ENCODE data around the gene TRERF1.
A peak's percentile ranks its signal among the peaks of the same experiment; 100 is the strongest.
"Not testable (repeated sequence)": the region's sequence is repeated elsewhere in the genome, so short reads cannot be mapped to it uniquely, and the experiment has no call there.

Gene TRERF1

GRCh38 chr6:42451333-42452170, at the start of gene TRERF1:
TRERF1 (minus strand) TSS chr6:42451926; CDS start chr6:42269590, 182,336 bp downstream.
- peaks cover 43% of the 10 kb centered on the region for H3K36me3 Mint-ChIP-seq (ENCODE audit: low read depth)
- peaks cover 54% of the 10 kb centered on the region for H3K4me1 Mint-ChIP-seq (ENCODE audit: low read depth)
- peaks cover 10% of the 10 kb centered on the region for H3K27me3 Mint-ChIP-seq
- no peaks in the 10 kb centered on the region for H3K9me3 Mint-ChIP-seq
- H3K27ac Mint-ChIP-seq: peak within 1 kb of the TSS; percentile 93
- H3K4me3 Mint-ChIP-seq: peak within 1 kb of the TSS; percentile 96
- DNase-seq: peak; percentile 76

GRCh38 chr6:42498473-42499128, 46.9 kb upstream of the TRERF1 start:
- no peak overlapping the region for H3K27ac Mint-ChIP-seq

GRCh38 chr6:42493914-42494539, 42.3 kb upstream of the TRERF1 start:
- Mint-ChIP-seq H3K4me3 (no peak overlapping the region), H3K27me3 (no peaks in the 10 kb centered on the region), H3K4me1 (ENCODE audit: low read depth) (no peaks in the 10 kb centered on the region), H3K36me3 (ENCODE audit: low read depth) (no peaks in the 10 kb centered on the region), H3K9me3 (peaks cover 4% of the 10 kb centered on the region), H3K27ac (no peak overlapping the region)
- DNase-seq: no peak

More at GRCh38 chr6:42498473-42499128, 46.9 kb upstream of the TRERF1 start:
- DNase-seq: no peak
- Mint-ChIP-seq H3K9me3 (peaks cover 8% of the 10 kb centered on the region), H3K27me3 (no peaks in the 10 kb centered on the region), H3K36me3 (ENCODE audit: low read depth) (no peaks in the 10 kb centered on the region), H3K4me1 (ENCODE audit: low read depth) (peaks cover 17% of the 10 kb centered on the region), H3K4me3 (no peak overlapping the region)

GRCh38 chr6:42488129-42488528, 36.4 kb upstream of the TRERF1 start:
- Mint-ChIP-seq H3K36me3 (ENCODE audit: low read depth) (no peaks in the 10 kb centered on the region), H3K27ac (no peak overlapping the region), H3K4me3 (no peak overlapping the region), H3K27me3 (no peaks in the 10 kb centered on the region), H3K9me3 (no peaks in the 10 kb centered on the region), H3K4me1 (ENCODE audit: low read depth) (no peaks in the 10 kb centered on the region)
- no peak for DNase-seq

GRCh38 chr6:42484261-42484660, 32.5 kb upstream of the TRERF1 start:
- no peaks in the 10 kb centered on the region for H3K27me3 Mint-ChIP-seq
- no peak overlapping the region for H3K4me3 Mint-ChIP-seq
- H3K4me1 Mint-ChIP-seq (ENCODE audit: low read depth): no peaks in the 10 kb centered on the region
- H3K27ac Mint-ChIP-seq: no peak overlapping the region
- H3K36me3 Mint-ChIP-seq (ENCODE audit: low read depth): no peaks in the 10 kb centered on the region
- no peaks in the 10 kb centered on the region for H3K9me3 Mint-ChIP-seq
- DNase-seq: no peak

GRCh38 chr6:42482174-42482573, 30.4 kb upstream of the TRERF1 start:
- Mint-ChIP-seq H3K9me3 (no peaks in the 10 kb centered on the region), H3K36me3 (ENCODE audit: low read depth) (no peaks in the 10 kb centered on the region), H3K4me3 (no peak overlapping the region), H3K4me1 (ENCODE audit: low read depth) (no peaks in the 10 kb centered on the region), H3K27me3 (no peaks in the 10 kb centered on the region), H3K27ac (no peak overlapping the region)
- no peak for DNase-seq

- no peak overlapping the region for H3K27ac Mint-ChIP-seq
- DNase-seq: no peak
- no peaks in the 10 kb centered on the region for H3K36me3 Mint-ChIP-seq (ENCODE audit: low read depth)
- no peaks in the 10 kb centered on the region for H3K4me1 Mint-ChIP-seq (ENCODE audit: low read depth)
- no peaks in the 10 kb centered on the region for H3K27me3 Mint-ChIP-seq
- H3K9me3 Mint-ChIP-seq: peaks cover 13% of the 10 kb centered on the region
- H3K4me3 Mint-ChIP-seq: no peak overlapping the region
Measured at GRCh38 chr6:42471714-42472113, 20.0 kb upstream of the TRERF1 start.

- no peak for DNase-seq
- no peaks in the 10 kb centered on the region for H3K36me3 Mint-ChIP-seq (ENCODE audit: low read depth)
- H3K4me1 Mint-ChIP-seq (ENCODE audit: low read depth): no peaks in the 10 kb centered on the region
- H3K27ac Mint-ChIP-seq: no peak overlapping the region
- H3K27me3 Mint-ChIP-seq: no peaks in the 10 kb centered on the region
- H3K4me3 Mint-ChIP-seq: no peak overlapping the region
- peaks cover 13% of the 10 kb centered on the region for H3K9me3 Mint-ChIP-seq
Measured at GRCh38 chr6:42471142-42471541, 19.4 kb upstream of the TRERF1 start.

- no peak overlapping the region for H3K4me3 Mint-ChIP-seq
- no peaks in the 10 kb centered on the region for H3K4me1 Mint-ChIP-seq (ENCODE audit: low read depth)
- no peak overlapping the region for H3K27ac Mint-ChIP-seq
- H3K36me3 Mint-ChIP-seq (ENCODE audit: low read depth): no peaks in the 10 kb centered on the region
- H3K27me3 Mint-ChIP-seq: no peaks in the 10 kb centered on the region
- DNase-seq: no peak
- peaks cover 13% of the 10 kb centered on the region for H3K9me3 Mint-ChIP-seq
Measured at GRCh38 chr6:42468273-42468672, 16.5 kb upstream of the TRERF1 start.

GRCh38 chr6:42467651-42468050, 15.9 kb upstream of the TRERF1 start:
- Mint-ChIP-seq H3K4me1 (ENCODE audit: low read depth) (no peaks in the 10 kb centered on the region), H3K4me3 (no peak overlapping the region), H3K9me3 (peaks cover 13% of the 10 kb centered on the region), H3K36me3 (ENCODE audit: low read depth) (no peaks in the 10 kb centered on the region), H3K27ac (no peak overlapping the region), H3K27me3 (no peaks in the 10 kb centered on the region)
- DNase-seq: no peak

- H3K4me3 Mint-ChIP-seq; H3K36me3 Mint-ChIP-seq (ENCODE audit: low read depth); DNase-seq; H3K4me1 Mint-ChIP-seq (ENCODE audit: low read depth); H3K27me3 Mint-ChIP-seq; H3K27ac Mint-ChIP-seq: not testable (repeated sequence)
- H3K9me3 Mint-ChIP-seq: peaks cover 13% of the 10 kb centered on the region
Measured at GRCh38 chr6:42466470-42466869, 14.7 kb upstream of the TRERF1 start.

GRCh38 chr6:42462474-42462972, 10.8 kb upstream of the TRERF1 start:
- H3K36me3 Mint-ChIP-seq (ENCODE audit: low read depth): no peaks in the 10 kb centered on the region

GRCh38 chr6:42460883-42461282, 9.2 kb upstream of the TRERF1 start:
- Mint-ChIP-seq H3K27ac (no peak overlapping the region), H3K4me3 (no peak overlapping the region), H3K4me1 (ENCODE audit: low read depth) (peaks cover 3% of the 10 kb centered on the region), H3K27me3 (no peaks in the 10 kb centered on the region), H3K9me3 (no peaks in the 10 kb centered on the region), H3K36me3 (ENCODE audit: low read depth) (no peaks in the 10 kb centered on the region)
- DNase-seq: no peak

More at GRCh38 chr6:42462474-42462972, 10.8 kb upstream of the TRERF1 start:
- no peak overlapping the region for H3K4me3 Mint-ChIP-seq
- no peaks in the 10 kb centered on the region for H3K27me3 Mint-ChIP-seq
- no peaks in the 10 kb centered on the region for H3K9me3 Mint-ChIP-seq
- DNase-seq: no peak
- H3K4me1 Mint-ChIP-seq (ENCODE audit: low read depth): peaks cover 3% of the 10 kb centered on the region
- H3K27ac Mint-ChIP-seq: no peak overlapping the region

GRCh38 chr6:42459888-42460287, 8.2 kb upstream of the TRERF1 start:
- no peaks in the 10 kb centered on the region for H3K36me3 Mint-ChIP-seq (ENCODE audit: low read depth)
- H3K4me3 Mint-ChIP-seq: no peak overlapping the region
- peaks cover 3% of the 10 kb centered on the region for H3K4me1 Mint-ChIP-seq (ENCODE audit: low read depth)
- DNase-seq: no peak
- H3K27ac Mint-ChIP-seq: no peak overlapping the region
- no peaks in the 10 kb centered on the region for H3K9me3 Mint-ChIP-seq
- no peaks in the 10 kb centered on the region for H3K27me3 Mint-ChIP-seq

GRCh38 chr6:42454428-42454791, 2.7 kb upstream of the TRERF1 start:
- peak overlapping the region; percentile 96 for H3K4me3 Mint-ChIP-seq
- H3K27ac Mint-ChIP-seq: no peak overlapping the region
- peaks cover 30% of the 10 kb centered on the region for H3K4me1 Mint-ChIP-seq (ENCODE audit: low read depth)
- H3K9me3 Mint-ChIP-seq: no peaks in the 10 kb centered on the region
- no peak for DNase-seq
- peaks cover 10% of the 10 kb centered on the region for H3K27me3 Mint-ChIP-seq
- peaks cover 21% of the 10 kb centered on the region for H3K36me3 Mint-ChIP-seq (ENCODE audit: low read depth)
